ENCODE measurements around the gene ARHGAP26.

The ARHGAP26 gene

DNA sequence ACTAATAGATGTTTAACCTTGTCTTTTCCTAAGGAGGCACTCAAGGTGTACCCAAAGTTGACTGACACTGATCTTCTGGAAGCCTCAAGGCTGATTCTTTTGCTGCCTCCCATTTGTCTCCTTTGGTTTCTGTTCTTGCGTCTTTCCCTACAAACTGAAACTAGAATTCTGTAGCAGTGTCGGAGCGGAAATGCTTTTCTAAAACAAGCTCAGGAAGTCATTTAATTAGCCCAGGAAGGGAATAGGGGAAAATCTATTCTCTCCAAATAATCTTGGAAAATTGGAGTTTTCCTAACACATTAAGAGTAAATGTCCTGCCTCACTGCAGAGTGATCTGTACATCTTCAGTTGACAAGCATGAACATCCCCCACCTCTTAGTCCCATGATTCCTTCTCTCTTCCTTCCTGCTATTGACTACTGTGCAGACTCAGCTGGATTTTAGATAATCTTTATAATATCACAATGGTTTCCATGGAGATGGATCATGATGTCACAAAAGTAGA lies 450.6 kb downstream of the ARHGAP26 start:
- no peak for DNase-seq

DNA sequence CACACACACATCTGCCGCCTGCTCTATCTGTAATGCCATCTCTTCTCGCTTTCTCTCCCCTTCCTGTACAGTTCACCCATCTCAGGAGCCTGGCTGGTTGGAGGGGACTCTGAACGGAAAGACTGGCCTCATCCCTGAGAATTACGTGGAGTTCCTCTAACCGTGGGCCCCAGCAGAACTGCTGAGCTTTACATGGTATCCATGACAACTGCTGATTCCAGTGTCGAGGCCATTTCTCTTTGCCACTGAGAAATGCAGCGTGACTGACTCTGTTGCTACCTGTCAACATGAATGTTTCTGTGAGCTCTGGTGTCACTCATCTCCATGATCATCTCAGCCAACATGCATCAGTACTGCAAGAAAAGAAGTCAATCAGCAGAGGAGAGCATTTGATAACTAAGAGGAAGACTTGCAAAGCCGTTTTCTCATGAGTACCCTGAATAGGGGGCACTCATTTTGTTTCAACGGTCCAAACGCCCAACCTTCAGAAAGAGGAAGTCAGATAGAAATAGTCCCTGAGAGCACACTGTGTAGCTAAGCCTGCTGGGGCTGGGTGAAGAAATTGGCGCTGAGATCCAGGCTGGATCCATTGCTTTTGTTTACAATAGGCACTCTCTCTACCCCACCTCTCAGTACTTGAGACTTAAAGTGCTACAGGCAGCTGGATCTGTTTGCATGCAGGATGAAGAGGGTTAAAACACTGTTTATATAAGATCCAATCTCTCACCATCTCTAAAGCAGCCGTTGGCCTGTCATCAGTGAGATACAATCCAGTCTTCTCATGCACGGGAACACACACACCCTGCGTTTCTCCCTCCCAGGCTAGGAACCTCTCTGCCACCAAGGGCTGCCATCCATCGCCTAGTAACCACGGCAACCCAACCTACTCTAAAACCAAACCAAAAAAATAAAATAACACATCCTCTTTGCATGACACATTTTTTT lies 452.4 kb downstream of the ARHGAP26 start:
- peak; percentile 93 for DNase-seq

GRCh38 chr5:143224672-143225071 lies 454.5 kb downstream of the ARHGAP26 start:
- no peak for DNase-seq

GRCh38 chr5:143225511-143225910 lies 455.3 kb downstream of the ARHGAP26 start:
- no peak for DNase-seq

DNA sequence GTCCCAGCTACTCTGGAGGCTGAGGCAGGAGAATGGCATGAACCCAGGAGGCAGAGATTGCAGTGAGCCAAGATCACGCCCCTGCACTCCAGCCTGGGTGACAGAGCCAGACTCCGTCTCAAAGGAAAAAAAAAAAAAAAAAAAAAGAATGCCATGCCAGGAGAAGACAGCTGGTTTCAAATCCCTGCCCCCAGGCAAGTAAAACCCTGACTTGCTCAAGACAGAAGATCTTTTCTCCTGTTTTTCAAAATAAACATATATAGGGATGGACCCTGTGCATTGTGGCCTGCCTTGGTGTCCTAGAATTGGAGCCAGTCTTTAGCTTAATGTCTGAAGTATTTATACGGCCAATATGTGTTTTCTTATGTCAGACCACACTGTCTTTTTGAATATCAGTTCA lies 456.2 kb downstream of the ARHGAP26 start:
- no peak for DNase-seq

- DNase-seq: no peak
These were observed 456.7 kb downstream of the ARHGAP26 start for GRCh38 chr5:143226872-143227271.

DNA sequence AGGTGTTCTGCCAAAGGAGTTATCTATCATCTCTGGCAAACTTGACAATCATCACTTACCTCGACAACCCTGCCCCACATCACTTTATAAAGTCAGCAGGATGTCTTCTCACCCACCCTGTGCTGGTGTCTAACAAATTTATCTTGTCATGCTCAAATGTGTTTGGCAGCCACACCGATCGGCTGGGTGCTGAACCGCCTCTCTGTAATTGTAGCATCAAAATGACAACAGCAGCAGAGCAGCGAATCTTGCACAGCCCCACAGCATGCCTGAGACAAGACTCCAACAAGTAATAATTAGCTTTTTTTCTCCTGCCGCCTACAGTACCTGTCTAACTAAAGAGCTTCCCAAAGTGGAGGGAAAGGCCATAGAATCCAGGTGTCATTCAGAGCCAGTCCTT lies 457.1 kb downstream of the ARHGAP26 start:
- no peak for DNase-seq

DNA sequence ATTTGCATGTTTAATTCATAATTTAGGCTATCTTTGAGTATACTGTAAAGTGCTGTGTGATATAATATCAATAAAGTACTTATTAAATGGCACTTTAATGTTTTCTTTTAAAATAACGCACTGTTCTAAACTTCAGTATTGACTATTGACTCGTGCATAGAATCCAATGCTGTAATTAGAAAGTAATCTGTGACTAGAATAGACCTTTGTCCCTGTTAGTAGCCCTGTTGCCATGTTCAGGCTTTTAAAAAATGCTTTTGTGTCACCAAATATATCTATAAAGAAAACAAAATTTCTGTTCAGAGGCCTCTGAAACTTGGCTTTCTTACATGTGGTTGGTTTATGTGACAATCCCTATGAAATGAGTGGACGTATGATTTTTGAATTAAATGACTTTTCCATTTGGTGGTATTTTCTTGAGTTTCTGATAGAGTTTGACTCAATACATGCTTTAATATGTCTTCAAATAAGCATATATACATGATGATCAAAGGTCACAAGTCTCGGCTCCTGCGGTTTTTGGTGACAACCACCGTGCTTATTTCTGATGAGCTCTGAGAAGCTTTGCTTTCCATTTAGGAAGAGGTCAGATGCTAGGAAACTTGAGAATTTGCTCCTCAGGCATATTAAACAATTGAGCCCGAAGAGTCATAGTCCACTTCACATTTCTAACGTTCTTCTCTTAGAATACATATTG lies 458.6 kb downstream of the ARHGAP26 start:
- DNase-seq: no peak

GRCh38 chr5:143229426-143229895 lies 459.3 kb downstream of the ARHGAP26 start:
- DNase-seq: no peak

- no peak for DNase-seq
These were observed 459.9 kb downstream of the ARHGAP26 start for GRCh38 chr5:143229896-143230675.

GRCh38 chr5:143230676-143230996 lies 460.5 kb downstream of the ARHGAP26 start:
- no peak for DNase-seq

DNA sequence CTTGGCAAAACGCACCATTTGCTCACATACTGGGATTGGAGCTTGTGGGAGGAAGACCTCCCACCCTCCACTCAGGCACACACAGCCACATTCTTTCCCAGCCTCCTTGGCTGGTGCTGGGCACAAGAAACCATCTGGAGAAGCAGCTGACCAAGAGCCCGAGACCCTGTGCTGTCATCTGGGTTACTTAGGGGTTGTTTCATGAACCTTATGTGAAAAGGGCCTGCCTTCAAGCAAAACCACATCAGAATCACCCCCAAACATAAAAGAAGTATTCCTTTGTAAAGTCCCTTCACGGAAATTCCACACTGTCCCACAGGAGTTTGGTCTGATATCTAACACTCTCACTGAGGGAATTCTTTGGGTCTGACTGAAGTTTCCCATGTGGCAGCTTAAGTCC lies 461.2 kb downstream of the ARHGAP26 start:
- no peak for DNase-seq

DNA sequence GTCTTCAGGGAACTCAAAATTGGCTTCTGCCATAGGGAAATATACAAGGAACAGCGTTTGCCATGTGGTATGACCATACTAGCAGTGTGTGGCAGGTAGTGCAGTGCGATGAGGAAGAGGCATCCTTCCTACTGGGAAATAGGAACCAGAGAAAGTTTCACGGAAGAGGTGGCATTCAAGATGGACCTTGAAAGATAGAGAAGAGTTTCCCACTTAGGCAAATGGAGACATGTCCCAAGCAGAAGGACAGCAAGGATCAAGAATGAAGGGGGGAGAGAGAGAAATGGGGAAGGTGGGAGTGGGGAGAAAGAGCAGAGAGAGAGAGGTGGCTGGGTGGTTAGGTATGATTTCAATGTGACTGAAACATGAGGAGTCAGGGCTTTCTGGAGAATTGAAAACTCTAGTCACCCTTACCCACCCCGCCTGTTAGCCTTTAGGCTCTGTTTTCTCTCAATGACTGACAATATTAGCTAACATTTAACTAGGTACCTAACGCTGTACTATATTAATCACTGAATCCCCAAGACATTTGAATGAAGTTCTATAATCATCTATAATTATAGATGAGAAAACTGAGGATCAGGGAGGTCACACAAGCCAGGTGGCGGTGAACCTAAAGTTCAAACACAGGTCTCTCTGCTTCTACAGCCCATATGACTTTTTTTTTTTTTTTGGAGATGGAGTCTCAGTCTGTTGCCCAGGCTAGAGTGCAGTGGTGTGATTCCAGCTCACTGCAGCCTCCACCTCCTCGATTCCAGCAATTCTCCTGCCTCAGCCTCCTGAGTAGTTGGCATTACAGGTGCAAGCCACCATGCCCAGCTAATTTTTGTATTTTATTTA lies 462.0 kb downstream of the ARHGAP26 start:
- DNase-seq: no peak

DNA sequence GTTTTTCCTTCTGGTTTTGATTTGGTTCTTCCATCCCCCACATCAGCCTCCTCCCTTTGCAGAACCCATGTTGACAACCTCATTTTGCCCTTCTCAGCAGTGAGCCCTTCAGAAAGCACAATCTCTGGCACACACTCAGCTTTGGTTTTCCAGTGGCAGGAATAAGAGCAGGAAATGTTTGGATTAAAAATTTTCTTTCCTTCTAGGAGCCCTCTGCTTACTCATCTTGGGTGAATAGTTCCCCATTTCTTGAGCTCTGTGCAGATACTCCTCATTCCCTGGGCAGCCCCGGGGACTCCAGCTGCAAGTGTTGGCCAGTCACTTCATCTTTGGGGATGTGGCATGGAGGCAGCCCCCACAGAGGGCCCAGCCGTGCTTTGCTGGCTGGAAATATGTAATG lies 462.9 kb downstream of the ARHGAP26 start:
- DNase-seq: no peak

DNA sequence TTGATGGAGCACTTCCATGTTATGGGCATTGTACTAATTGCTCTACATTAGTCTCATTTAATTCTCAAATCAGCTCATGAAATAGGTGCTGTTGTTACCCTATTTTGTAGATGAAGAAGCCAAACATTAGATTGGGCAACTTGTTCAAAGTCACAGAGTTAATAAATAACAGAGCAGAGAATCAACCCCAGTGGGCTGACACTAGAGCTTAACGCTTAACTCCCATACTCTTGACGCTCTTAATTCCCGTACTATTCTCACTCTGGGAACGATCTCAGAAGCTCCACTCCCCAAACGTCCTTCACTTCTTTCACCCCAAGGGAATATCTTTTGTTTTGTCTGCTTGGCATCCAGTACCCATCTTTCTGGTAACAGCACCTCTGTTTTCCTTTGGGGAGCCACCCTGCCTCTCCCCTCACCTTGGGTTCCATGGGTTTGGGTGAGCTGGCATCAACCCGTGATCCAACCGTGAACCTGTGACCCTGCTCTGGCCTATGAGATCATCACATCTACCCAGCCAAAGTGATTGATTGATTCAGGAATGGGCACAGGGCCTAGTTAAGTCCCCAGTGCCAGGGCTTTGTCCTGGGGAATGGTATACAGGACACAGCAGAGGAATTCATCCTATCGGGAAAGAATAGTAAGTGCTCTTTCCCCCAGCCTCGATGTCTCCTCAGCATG lies 464.1 kb downstream of the ARHGAP26 start:
- DNase-seq: no peak

DNA sequence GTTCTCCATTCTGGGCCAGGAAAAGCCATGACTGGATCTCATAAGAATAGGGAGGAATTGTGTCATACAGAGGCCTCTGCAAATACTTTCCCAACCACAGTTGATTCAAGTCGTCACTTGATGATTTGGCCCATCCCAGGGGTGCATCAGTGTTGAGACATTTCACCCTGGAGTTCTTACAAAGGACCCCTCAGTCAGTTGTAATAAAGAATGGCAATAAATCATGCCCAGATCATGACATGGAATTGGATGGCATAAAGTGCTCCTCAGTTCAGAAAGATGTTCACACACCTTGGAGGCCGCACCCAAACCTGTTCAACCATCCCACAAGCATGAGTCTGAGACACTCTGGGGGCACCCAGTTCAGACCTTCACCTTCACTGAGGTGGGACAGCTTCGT lies 465.2 kb downstream of the ARHGAP26 start:
- DNase-seq: no peak

DNA sequence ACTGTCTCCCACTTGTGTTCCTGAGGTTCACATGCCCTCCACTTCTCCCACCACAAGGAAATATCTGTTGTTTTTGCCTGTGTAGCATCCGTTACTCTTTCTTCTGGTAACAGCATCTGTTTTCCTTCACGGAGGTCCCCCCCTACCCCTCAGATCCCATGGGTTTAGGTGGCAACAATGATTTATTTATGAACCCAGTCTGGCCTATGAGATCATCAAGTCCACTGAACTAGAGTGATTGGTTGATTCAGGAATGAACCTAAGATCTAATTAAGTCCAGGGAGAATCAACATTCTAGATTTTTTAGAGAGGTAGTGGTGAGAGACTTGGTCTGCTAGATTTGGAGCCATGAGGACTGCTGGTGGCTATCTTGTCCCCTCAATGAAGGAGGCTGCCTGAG lies 466.5 kb downstream of the ARHGAP26 start:
- DNase-seq: no peak

DNA sequence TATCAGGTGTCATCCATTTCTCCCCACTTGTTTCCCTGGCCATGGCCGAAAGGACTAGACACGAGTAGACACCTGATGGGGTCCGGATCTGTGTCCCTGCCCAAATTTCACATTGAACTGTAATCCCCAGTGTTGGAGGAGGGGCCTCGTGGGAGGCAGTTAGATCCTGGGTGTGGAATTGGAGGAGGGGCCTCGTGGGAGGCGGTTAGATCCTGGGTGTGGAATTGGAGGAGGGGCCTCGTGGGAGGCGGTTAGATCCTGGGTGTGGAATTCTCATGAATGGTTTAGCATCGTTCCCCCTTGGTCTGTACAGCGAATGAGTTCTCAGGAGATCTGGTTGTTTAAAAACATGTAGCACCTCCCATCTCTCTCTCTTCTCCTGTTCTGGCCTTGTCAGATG lies 467.5 kb downstream of the ARHGAP26 start:
- no peak for DNase-seq

GRCh38 chr5:143238620-143239019 lies 468.4 kb downstream of the ARHGAP26 start:
- no peak for DNase-seq

- DNase-seq: no peak
These were observed 469.8 kb downstream of the ARHGAP26 start for GRCh38 chr5:143239882-143240518.

- DNase-seq: no peak
These were observed 471.7 kb downstream of the ARHGAP26 start for GRCh38 chr5:143241892-143242291.
